Measurements from ENCODE around the gene KCNG2. TPM values are rescaled to one million over a fixed set of nuclear protein-coding genes. Genes with fewer than 3 reads are reported as not detected.

Gene KCNG2
- total RNA-seq, 2 donors from 2014 or later: not detected

DNA sequence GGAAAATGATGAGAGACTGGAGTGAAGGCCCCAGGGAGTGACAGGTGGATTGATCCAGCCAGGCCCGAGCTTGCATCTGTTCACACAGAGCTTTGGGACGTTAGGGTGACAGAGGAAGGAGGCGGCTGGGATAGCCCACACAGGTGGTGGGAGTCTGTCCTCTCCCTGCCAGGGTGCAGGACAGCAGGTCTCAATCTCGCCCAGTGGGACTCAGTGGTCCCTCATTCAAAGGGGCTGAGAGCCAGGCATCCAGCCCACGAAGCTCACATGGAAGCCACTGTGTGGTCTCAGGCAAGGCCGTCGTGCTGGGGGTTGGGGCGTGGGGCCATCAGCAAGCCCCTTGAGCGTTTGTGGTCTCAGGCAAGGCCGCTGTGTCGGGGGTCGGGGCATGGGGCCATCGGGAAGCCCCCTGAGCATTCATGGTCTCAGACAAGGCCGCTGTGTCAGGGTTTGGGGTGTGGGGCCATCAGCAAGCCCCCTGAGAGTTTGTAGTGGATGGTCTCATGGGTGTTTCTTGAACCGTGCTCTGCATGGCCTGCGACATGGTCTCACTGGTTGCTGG, 8.3 kb downstream of the KCNG2 start:
- no peak for DNase-seq (ENCODE audit: low spot score)
- Histone ChIP-seq H3K27me3 (no peaks in the 10 kb centered on the region), H3K4me3 (no peak overlapping the region), H3K4me1 (no peaks in the 10 kb centered on the region), H3K9me3 (peaks cover 0 to 2% of the 10 kb centered on the region in 2 donors), H3K36me3 (no peaks in the 10 kb centered on the region), H3K27ac (no peak overlapping the region)
- TF ChIP-seq, protein P1, sequence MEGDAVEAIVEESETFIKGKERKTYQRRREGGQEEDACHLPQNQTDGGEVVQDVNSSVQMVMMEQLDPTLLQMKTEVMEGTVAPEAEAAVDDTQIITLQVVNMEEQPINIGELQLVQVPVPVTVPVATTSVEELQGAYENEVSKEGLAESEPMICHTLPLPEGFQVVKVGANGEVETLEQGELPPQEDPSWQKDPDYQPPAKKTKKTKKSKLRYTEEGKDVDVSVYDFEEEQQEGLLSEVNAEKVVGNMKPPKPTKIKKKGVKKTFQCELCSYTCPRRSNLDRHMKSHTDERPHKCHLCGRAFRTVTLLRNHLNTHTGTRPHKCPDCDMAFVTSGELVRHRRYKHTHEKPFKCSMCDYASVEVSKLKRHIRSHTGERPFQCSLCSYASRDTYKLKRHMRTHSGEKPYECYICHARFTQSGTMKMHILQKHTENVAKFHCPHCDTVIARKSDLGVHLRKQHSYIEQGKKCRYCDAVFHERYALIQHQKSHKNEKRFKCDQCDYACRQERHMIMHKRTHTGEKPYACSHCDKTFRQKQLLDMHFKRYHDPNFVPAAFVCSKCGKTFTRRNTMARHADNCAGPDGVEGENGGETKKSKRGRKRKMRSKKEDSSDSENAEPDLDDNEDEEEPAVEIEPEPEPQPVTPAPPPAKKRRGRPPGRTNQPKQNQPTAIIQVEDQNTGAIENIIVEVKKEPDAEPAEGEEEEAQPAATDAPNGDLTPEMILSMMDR (IDR thresholded peaks at IDR 0.05): no peak

DNA sequence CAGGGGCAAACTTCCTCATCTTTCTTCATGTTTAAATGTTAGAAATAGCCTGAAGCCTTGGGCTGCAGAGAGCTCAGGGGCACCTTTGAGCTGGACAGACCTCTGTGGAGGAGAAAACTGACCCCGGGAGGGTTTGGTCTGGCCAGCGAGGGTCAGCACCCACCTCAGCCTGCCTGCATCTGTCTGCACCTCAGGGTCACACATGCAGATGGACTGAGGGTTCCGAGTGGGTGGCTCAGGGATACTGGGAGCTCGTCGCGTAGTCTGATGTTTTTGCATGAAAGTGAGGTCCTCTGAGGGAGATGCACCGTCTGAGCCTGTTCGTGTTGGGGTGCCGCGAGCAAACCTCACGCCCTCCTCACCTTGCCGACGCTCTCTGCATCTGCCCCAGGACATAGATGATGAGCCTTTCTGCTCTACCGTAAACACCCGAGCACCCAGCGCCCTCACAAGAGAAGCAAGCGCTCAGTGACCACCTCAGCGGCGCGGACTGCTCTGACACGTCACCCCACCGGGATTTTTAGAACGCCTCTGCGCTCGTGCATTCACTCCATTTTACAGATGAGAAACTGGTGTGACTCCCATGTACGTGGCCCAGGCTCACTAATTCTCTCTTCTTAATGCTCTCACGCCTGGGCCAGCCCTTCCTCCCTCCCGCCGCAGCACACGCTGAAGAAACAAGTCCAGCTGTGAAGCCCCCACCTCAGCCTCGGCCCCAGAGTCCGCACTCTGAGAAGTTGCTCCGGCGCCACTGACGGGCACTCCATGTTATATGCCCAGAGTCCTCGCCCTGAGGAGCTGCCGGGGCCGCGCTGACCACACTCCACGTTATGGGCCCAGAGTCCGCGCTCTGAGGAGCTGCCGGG, 9.5 kb downstream of the KCNG2 start:
- H3K9me3 ChIP-seq: peaks cover 0 to 7% of the 10 kb centered on the region in 2 donors
- no peak for DNase-seq (ENCODE audit: low spot score)
- TF ChIP-seq, protein P1 (IDR thresholded peaks at IDR 0.05): no peak

DNA sequence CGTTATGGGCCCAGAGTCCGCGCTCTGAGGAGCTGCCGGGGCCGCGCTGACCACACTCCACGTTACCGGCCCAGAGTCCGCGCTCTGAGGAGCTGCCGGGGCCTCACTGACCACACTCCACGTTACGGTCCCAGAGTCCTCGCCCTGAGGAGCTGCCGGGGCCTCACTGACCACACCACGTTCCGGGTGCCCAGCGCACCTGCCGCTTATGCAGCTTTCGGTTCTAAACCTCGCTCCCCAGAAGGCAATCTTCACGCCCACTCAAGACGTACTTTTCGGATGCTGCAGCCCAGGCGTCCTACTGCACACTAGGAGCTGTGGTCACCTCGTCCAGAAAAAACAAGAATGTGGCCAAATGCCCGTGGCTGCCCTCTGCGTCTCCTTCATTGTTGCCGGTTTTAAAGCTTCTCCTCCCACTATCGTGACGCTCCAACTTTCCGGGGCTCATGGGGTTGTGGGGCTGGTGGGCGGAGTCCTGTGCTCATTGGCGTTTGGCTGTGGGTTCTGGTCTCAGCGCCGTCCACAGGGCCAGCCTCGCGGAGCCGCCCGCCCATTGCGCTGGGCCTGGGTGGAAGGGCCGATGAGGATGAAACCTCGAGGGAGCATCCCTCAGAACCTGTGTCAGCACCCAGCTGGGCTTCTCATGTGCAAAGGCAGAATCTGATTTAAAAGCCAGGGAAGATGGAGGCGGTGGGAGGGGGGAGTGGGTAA, 11.9 kb downstream of the KCNG2 start:
- Histone ChIP-seq H3K4me3 (no peak overlapping the region), H3K27ac (no peak overlapping the region), H3K9me3 (peaks cover 0 to 7% of the 10 kb centered on the region in 2 donors), H3K36me3 (no peaks in the 10 kb centered on the region), H3K4me1 (no peaks in the 10 kb centered on the region), H3K27me3 (no peaks in the 10 kb centered on the region)
- no peak for DNase-seq (ENCODE audit: low spot score)
- TF ChIP-seq, protein P1 (IDR thresholded peaks at IDR 0.05): no peak

More for the DNA sequence above, 9.5 kb downstream of the KCNG2 start:
- H3K27me3 ChIP-seq: no peaks in the 10 kb centered on the region
- no peaks in the 10 kb centered on the region for H3K36me3 ChIP-seq
- H3K4me1 ChIP-seq: no peaks in the 10 kb centered on the region
- H3K4me3 ChIP-seq: no peak overlapping the region
- no peak overlapping the region for H3K27ac ChIP-seq

DNA sequence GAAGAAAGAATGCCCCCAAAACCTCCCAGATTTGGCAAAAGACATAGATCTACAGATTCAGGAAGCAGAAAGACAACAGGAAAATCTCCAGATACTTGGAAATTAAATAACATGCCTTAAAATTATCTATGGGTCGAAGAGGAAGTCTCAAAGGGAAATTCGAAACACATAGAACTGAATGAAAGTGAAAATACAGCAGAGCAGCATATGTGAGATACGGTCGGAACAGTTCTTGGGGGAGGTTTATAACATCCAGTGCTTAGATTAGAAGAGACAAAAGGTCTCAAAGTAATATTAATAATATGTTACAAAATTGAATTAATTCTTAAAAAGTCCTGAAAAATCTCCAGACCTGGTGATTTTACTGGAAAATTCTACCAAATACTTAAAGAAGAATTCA, 14.3 kb downstream of the KCNG2 start:
- TF ChIP-seq, protein P1 (IDR thresholded peaks at IDR 0.05): no peak
- H3K27me3 ChIP-seq: no peaks in the 10 kb centered on the region
- H3K4me3 ChIP-seq: no peak overlapping the region
- H3K9me3 ChIP-seq: peaks cover 0 to 7% of the 10 kb centered on the region in 2 donors
- no peaks in the 10 kb centered on the region for H3K36me3 ChIP-seq
- H3K27ac ChIP-seq: no peak overlapping the region
- no peaks in the 10 kb centered on the region for H3K4me1 ChIP-seq
- no peak for DNase-seq (ENCODE audit: low spot score)

DNA sequence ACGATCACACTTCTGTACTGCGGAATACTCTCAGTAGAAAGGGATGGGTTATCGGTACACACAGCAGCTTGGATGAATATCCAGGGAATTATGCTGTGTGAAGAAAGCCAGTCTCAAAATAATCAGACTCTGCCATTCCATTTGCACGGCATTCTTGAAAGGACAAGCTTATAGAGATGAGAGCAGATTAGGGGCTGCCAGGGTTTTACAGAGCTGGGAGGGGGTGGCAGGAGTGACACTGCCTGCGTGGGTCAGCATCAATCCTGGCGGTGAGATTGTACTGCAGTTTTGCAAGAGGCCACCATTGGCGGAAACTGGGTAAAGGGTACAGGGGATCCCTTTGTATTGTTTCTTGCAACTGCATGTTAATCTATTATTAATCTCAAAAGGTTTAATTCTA, 16.6 kb downstream of the KCNG2 start:
- TF ChIP-seq, protein P1 (IDR thresholded peaks at IDR 0.05): no peak
- Histone ChIP-seq H3K9me3 (peaks cover 0 to 7% of the 10 kb centered on the region in 2 donors), H3K4me3 (no peak overlapping the region), H3K36me3 (no peaks in the 10 kb centered on the region), H3K27me3 (no peaks in the 10 kb centered on the region), H3K4me1 (no peaks in the 10 kb centered on the region), H3K27ac (no peak overlapping the region)
- DNase-seq (ENCODE audit: low spot score): no peak
